Fibroblast of lung (primary cell): ENCODE data around the gene ASIC1.

Source experiments
- CTCF ChIP-seq, 2 donors: IDR thresholded peaks in 1 of 2; conservative IDR thresholded peaks in 1 of 2; 1 replicate in 1 of 2; 2 replicates in 1 of 2; pipeline ENCODE4 v1.5.1; 2011 to 2012; ENCODE audit warnings: low read length in 2 of 2, control low read depth in 1 of 2, inconsistent platforms in 1 of 2, low read depth in 1 of 2, mild to moderate bottlenecking in 1 of 2
- EZH2 ChIP-seq: IDR thresholded peaks from 2 replicates; pipeline ENCODE4 v1.5.1; 2012; ENCODE audit warnings: low read length, control low read depth, mild to moderate bottlenecking; ENCODE audit errors: missing control alignments

GRCh38 chr12:50132505-50133135 is 75.2 kb downstream of the ASIC1 start:
- TF ChIP-seq CTCF (conservative IDR thresholded peaks at IDR 0.05 in 1 of 2, IDR thresholded peaks at IDR 0.05 in 1 of 2; ENCODE audit: low read depth in 1 of 2, low read length in 2 of 2) (peak in 1 of 2 donors; percentile 51), EZH2 (no peak)
